ENCODE results near the gene MAP4K3. TPM values are rescaled to one million over a fixed set of nuclear protein-coding genes. Genes with fewer than 3 reads are reported as not detected.
A peak's percentile ranks its signal among the peaks of the same experiment; 100 is the strongest.

Gene MAP4K3
- total RNA-seq, 4 donors from 2014 or later, result 39.6 to 72.5 (median 53.8) TPM

DNA sequence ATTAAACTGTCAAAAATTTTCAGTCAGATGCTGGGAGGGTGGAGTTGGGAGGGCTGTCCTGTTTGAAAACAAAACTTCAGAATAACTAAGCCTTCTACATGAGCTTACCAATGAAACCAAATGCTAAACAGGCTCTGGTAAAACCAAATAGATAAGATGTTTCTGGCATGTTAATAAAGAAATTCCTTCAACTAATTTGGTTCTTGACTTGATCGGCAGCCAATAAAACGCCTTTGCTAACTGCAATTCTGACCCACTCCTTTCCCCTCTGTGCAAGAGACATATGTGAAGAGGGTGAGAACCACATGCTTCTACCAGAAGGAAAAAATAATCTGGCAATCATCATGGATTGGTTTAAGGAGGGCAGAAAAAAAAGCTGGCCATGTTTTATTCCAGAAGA is 20.9 kb downstream of the MAP4K3 start:
- WGBS, result 33% methylated on average over 2 of the region's 2 CpGs
- no peak for TF ChIP-seq POLR2A (IDR thresholded peaks at IDR 0.05; ENCODE audit: low read depth)
- no peak for TF ChIP-seq EP300 (IDR thresholded peaks at IDR 0.05)
- no peak for TF ChIP-seq POLR2AphosphoS5 (IDR thresholded peaks at IDR 0.05)
- TF ChIP-seq, protein P1, sequence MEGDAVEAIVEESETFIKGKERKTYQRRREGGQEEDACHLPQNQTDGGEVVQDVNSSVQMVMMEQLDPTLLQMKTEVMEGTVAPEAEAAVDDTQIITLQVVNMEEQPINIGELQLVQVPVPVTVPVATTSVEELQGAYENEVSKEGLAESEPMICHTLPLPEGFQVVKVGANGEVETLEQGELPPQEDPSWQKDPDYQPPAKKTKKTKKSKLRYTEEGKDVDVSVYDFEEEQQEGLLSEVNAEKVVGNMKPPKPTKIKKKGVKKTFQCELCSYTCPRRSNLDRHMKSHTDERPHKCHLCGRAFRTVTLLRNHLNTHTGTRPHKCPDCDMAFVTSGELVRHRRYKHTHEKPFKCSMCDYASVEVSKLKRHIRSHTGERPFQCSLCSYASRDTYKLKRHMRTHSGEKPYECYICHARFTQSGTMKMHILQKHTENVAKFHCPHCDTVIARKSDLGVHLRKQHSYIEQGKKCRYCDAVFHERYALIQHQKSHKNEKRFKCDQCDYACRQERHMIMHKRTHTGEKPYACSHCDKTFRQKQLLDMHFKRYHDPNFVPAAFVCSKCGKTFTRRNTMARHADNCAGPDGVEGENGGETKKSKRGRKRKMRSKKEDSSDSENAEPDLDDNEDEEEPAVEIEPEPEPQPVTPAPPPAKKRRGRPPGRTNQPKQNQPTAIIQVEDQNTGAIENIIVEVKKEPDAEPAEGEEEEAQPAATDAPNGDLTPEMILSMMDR (IDR thresholded peaks at IDR 0.05), result no peak
- peaks cover 48 to 83% (median 70%) of the 10 kb centered on the region in 4 donors for H3K4me1 ChIP-seq

DNA sequence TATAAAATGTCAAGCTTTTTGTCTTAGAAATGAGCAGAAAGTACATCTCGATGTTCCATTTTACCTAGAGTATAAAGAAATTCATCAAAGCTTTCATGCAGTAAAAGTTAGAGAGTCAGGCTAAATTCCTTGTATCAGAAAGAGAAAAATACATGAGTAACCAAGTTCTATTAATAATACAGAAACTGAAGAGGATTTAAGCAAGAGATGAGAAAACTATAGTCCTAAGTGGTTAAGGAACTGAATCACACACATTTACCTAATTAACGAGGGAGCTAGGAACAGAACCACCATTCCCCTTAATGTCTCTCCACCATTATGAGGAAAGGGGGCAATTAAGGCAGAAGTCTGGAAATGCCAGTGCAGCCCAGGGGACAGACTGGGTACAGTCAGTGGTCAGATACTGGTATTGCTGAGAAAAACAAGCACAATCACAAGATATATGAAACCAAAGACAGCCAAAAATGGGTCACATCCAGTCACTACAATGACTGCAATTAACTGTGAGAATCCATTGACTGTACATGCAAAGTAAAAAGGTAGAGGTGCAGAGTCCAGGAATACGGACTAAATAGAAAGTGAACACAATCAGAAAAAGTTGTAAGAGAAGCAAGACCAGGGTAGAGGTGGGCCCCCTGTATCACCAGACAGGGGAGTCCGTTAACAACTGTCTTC is 23.9 kb downstream of the MAP4K3 start:
- Histone ChIP-seq H3K27me3 (no peaks in the 10 kb centered on the region), H3K4me1 (peaks cover 57 to 91% (median 76%) of the 10 kb centered on the region in 4 donors), H3K36me3 (no peaks in the 10 kb centered on the region), H3K9me3 (no peaks in the 10 kb centered on the region), H3K4me3 (no peak overlapping the region), H3K27ac (replicated peaks in 1 of 4) (no peak overlapping the region)
- DNase-seq (ENCODE audit: extremely low spot score), result no peak
- 90% methylated on average over 4 of the region's 4 CpGs for WGBS
- TF ChIP-seq EP300 (IDR thresholded peaks at IDR 0.05) (no peak), POLR2AphosphoS5 (IDR thresholded peaks at IDR 0.05) (no peak), POLR2A (IDR thresholded peaks at IDR 0.05; ENCODE audit: low read depth) (no peak)
- TF ChIP-seq, protein P1 (IDR thresholded peaks at IDR 0.05), result no peak
- intact Hi-C loops (cut with DNase I), result no loop called here

More for the DNA sequence above, 20.9 kb downstream of the MAP4K3 start:
- Histone ChIP-seq H3K27me3 (no peaks in the 10 kb centered on the region), H3K4me3 (no peak overlapping the region), H3K27ac (replicated peaks in 1 of 4) (no peak overlapping the region), H3K36me3 (no peaks in the 10 kb centered on the region), H3K9me3 (no peaks in the 10 kb centered on the region)
- intact Hi-C loops (cut with DNase I), result no loop called here
- no peak for DNase-seq (ENCODE audit: extremely low spot score)

DNA sequence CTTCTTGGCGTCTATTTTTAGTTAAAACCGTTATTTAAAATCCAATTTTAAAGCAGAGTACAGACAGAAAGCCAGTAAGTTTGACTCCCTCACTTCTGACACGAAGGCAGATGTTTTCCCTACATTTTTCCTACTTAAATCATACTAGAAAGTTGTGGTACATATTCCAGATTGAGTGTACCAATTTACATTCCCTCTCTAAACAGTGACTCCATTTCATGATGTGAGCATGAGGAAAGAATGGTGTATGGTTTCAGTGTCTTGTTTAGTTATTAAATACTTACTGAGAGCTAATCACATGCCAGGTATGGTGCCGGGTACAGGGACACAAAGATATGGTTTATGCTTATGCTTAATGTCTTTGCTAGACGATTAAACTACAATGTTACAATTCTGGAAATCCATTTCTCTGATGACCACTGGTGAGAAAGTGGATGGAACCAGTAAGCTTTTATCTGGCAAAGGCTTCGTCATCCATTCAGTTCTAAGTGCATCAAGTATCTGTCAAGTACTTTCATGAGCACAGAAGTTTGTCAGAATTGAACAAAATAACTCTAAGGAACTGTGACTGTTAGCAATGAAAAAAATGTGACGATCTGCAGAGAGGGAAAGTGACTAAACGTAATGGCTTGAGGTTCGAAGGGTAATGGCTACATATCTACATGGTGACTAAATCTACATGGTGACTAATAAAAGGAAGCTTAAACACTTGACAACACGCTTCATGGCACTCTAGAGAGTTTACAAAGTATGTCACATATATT is 25.7 kb downstream of the MAP4K3 start:
- Histone ChIP-seq H3K27me3 (no peaks in the 10 kb centered on the region), H3K4me3 (no peak overlapping the region), H3K36me3 (no peaks in the 10 kb centered on the region), H3K4me1 (peaks cover 60 to 98% (median 84%) of the 10 kb centered on the region in 4 donors), H3K9me3 (no peaks in the 10 kb centered on the region), H3K27ac (replicated peaks in 1 of 4) (peak overlapping the region in 1 of 4 donors; percentile 28)
- DNase-seq (ENCODE audit: extremely low spot score), result no peak
- no peak for TF ChIP-seq POLR2AphosphoS5 (IDR thresholded peaks at IDR 0.05)
- TF ChIP-seq, protein P1 (IDR thresholded peaks at IDR 0.05), result no peak
- no peak for TF ChIP-seq EP300 (IDR thresholded peaks at IDR 0.05)
- no peak for TF ChIP-seq POLR2A (IDR thresholded peaks at IDR 0.05; ENCODE audit: low read depth)
- intact Hi-C loops (cut with DNase I), result no loop called here
- WGBS, result 44% methylated on average over 10 of the region's 10 CpGs

GRCh38 chr2:39409697-39410389 is 27.2 kb downstream of the MAP4K3 start:
- 91% methylated on average over 3 of the region's 3 CpGs for WGBS

More at GRCh38 chr2:39409697-39410389, 27.2 kb downstream of the MAP4K3 start:
- H3K4me3 ChIP-seq, result no peak overlapping the region
- H3K4me1 ChIP-seq, result peaks cover 65 to 98% (median 88%) of the 10 kb centered on the region in 4 donors
- intact Hi-C loops (cut with DNase I), result no loop called here
- no peaks in the 10 kb centered on the region for H3K36me3 ChIP-seq
- no peak for DNase-seq (ENCODE audit: extremely low spot score)
- H3K9me3 ChIP-seq, result no peaks in the 10 kb centered on the region
- H3K27ac ChIP-seq (replicated peaks in 1 of 4), result no peak overlapping the region
- TF ChIP-seq EP300 (IDR thresholded peaks at IDR 0.05), result no peak
- TF ChIP-seq, protein P1 (IDR thresholded peaks at IDR 0.05), result no peak
- no peak for TF ChIP-seq POLR2AphosphoS5 (IDR thresholded peaks at IDR 0.05)
- TF ChIP-seq POLR2A (IDR thresholded peaks at IDR 0.05; ENCODE audit: low read depth), result no peak
- H3K27me3 ChIP-seq, result no peaks in the 10 kb centered on the region

All from esophagus muscularis mucosa (tissue), 4 donors.